GM18858 (cell line): ENCODE results near the gene CREM.
A peak's percentile ranks its signal among the peaks of the same experiment; 100 is the strongest.
"Not testable (repeated sequence)": the region's sequence is repeated elsewhere in the genome, so short reads cannot be mapped to it uniquely, and the experiment has no call there.

ENCODE experiments used
- ATAC-seq: cut with Tn5 transposase; IDR thresholded peaks from one replicate; pipeline ENCODE4 v1.9.1; 2021; ENCODE audit not compliant: unreplicated experiment

CREM gene

GRCh38 chr10:35192645-35193249 is 66.1 kb downstream of the CREM start:
- ATAC-seq = no peak

GRCh38 chr10:35194471-35194870 is 67.8 kb downstream of the CREM start:
- ATAC-seq = no peak

- no peak for ATAC-seq
These were observed 68.3 kb downstream of the CREM start for GRCh38 chr10:35194906-35195305.

- peak; percentile 96 for ATAC-seq
These were observed 69.0 kb downstream of the CREM start for GRCh38 chr10:35195361-35196306.

- no peak for ATAC-seq
These were observed 73.8 kb downstream of the CREM start for GRCh38 chr10:35200487-35200886.

- no peak for ATAC-seq
These were observed 74.6 kb downstream of the CREM start for GRCh38 chr10:35201234-35201633.

GRCh38 chr10:35202050-35202449 is 75.4 kb downstream of the CREM start:
- ATAC-seq = no peak

GRCh38 chr10:35203745-35204144 is 77.1 kb downstream of the CREM start:
- ATAC-seq = no peak

GRCh38 chr10:35204650-35205319 is 78.1 kb downstream of the CREM start:
- no peak for ATAC-seq

- ATAC-seq = no peak
These were observed 79.6 kb downstream of the CREM start for GRCh38 chr10:35206274-35206673.

GRCh38 chr10:35208536-35208935 is 81.9 kb downstream of the CREM start:
- peak; percentile 79 for ATAC-seq

GRCh38 chr10:35208949-35209613 is 82.4 kb downstream of the CREM start:
- peak; percentile 6 for ATAC-seq

- ATAC-seq = no peak
These were observed 84.3 kb downstream of the CREM start for GRCh38 chr10:35210961-35211360.

- no peak for ATAC-seq
These were observed 84.7 kb downstream of the CREM start for GRCh38 chr10:35211390-35211789.

- no peak for ATAC-seq
These were observed 86.2 kb downstream of the CREM start for GRCh38 chr10:35212856-35213255.

GRCh38 chr10:35213699-35214098 is 87.1 kb downstream of the CREM start:
- no peak for ATAC-seq

GRCh38 chr10:35214607-35215020 is 88.0 kb downstream of the CREM start:
- ATAC-seq = no peak

- ATAC-seq = no peak
These were observed 88.5 kb downstream of the CREM start for GRCh38 chr10:35215107-35215506.

- ATAC-seq = no peak
These were observed 89.8 kb downstream of the CREM start for GRCh38 chr10:35216303-35216905.

- ATAC-seq = not testable (repeated sequence)
These were observed 90.3 kb downstream of the CREM start for GRCh38 chr10:35216956-35217355.

- no peak for ATAC-seq
These were observed 90.8 kb downstream of the CREM start for GRCh38 chr10:35217455-35217854.
